ENCODE data around the gene CXCL11. TPM values are rescaled to one million over a fixed set of nuclear protein-coding genes. Genes with fewer than 3 reads are reported as not detected.
"Not testable (repeated sequence)": the region's sequence is repeated elsewhere in the genome, so short reads cannot be mapped to it uniquely, and the experiment has no call there.

The CXCL11 gene
- total RNA-seq, 1 donor from 2014 or later = not detected

- H3K9me3 Mint-ChIP-seq (ENCODE audit: unreplicated experiment) = no peaks in the 10 kb centered on the region
- DNase-seq = no peak
- no peak overlapping the region for H3K4me3 Mint-ChIP-seq (ENCODE audit: unreplicated experiment)
- H3K4me1 Mint-ChIP-seq (ENCODE audit: low read depth, unreplicated experiment) = no peaks in the 10 kb centered on the region
- no peak for TF ChIP-seq CTCF (IDR thresholded peaks at IDR 0.05; ENCODE audit: partially characterized antibody, unreplicated experiment)
- H3K27ac Mint-ChIP-seq (ENCODE audit: unreplicated experiment) = no peak overlapping the region
- no peaks in the 10 kb centered on the region for H3K36me3 Mint-ChIP-seq (ENCODE audit: unreplicated experiment)
- no peaks in the 10 kb centered on the region for H3K27me3 Mint-ChIP-seq (ENCODE audit: unreplicated experiment)
Observed at GRCh38 chr4:76001700-76002099, 34.2 kb downstream of the CXCL11 start.

GRCh38 chr4:76000279-76000678 is 35.6 kb downstream of the CXCL11 start:
- no peak overlapping the region for H3K4me3 Mint-ChIP-seq (ENCODE audit: unreplicated experiment)

GRCh38 chr4:75998525-75999147 is 37.2 kb downstream of the CXCL11 start:
- not testable (repeated sequence) for H3K4me1 Mint-ChIP-seq (ENCODE audit: low read depth, unreplicated experiment); H3K27me3 Mint-ChIP-seq (ENCODE audit: unreplicated experiment); H3K4me3 Mint-ChIP-seq (ENCODE audit: unreplicated experiment); H3K36me3 Mint-ChIP-seq (ENCODE audit: unreplicated experiment); H3K27ac Mint-ChIP-seq (ENCODE audit: unreplicated experiment); H3K9me3 Mint-ChIP-seq (ENCODE audit: unreplicated experiment); DNase-seq

More at GRCh38 chr4:76000279-76000678, 35.6 kb downstream of the CXCL11 start:
- Mint-ChIP-seq H3K27ac (ENCODE audit: unreplicated experiment) (no peak overlapping the region), H3K36me3 (ENCODE audit: unreplicated experiment) (no peaks in the 10 kb centered on the region), H3K27me3 (ENCODE audit: unreplicated experiment) (no peaks in the 10 kb centered on the region), H3K4me1 (ENCODE audit: low read depth, unreplicated experiment) (no peaks in the 10 kb centered on the region), H3K9me3 (ENCODE audit: unreplicated experiment) (no peaks in the 10 kb centered on the region)
- TF ChIP-seq CTCF (IDR thresholded peaks at IDR 0.05; ENCODE audit: partially characterized antibody, unreplicated experiment) = no peak
- no peak for DNase-seq

- DNase-seq = no peak
- H3K4me1 Mint-ChIP-seq (ENCODE audit: low read depth, unreplicated experiment) = no peaks in the 10 kb centered on the region
- TF ChIP-seq CTCF (IDR thresholded peaks at IDR 0.05; ENCODE audit: partially characterized antibody, unreplicated experiment) = no peak
Observed at GRCh38 chr4:75997946-75998345, 37.9 kb downstream of the CXCL11 start.

GRCh38 chr4:75997081-75997480 is 38.8 kb downstream of the CXCL11 start:
- Mint-ChIP-seq H3K36me3 (ENCODE audit: unreplicated experiment) (no peaks in the 10 kb centered on the region), H3K9me3 (ENCODE audit: unreplicated experiment) (no peaks in the 10 kb centered on the region), H3K27ac (ENCODE audit: unreplicated experiment) (no peak overlapping the region), H3K4me3 (ENCODE audit: unreplicated experiment) (no peak overlapping the region), H3K27me3 (ENCODE audit: unreplicated experiment) (peaks cover 2% of the 10 kb centered on the region), H3K4me1 (ENCODE audit: low read depth, unreplicated experiment) (no peaks in the 10 kb centered on the region)
- DNase-seq = no peak
- TF ChIP-seq CTCF (IDR thresholded peaks at IDR 0.05; ENCODE audit: partially characterized antibody, unreplicated experiment) = no peak

More at GRCh38 chr4:75997946-75998345, 37.9 kb downstream of the CXCL11 start:
- Mint-ChIP-seq H3K27ac (ENCODE audit: unreplicated experiment) (no peak overlapping the region), H3K9me3 (ENCODE audit: unreplicated experiment) (no peaks in the 10 kb centered on the region), H3K36me3 (ENCODE audit: unreplicated experiment) (no peaks in the 10 kb centered on the region), H3K4me3 (ENCODE audit: unreplicated experiment) (no peak overlapping the region), H3K27me3 (ENCODE audit: unreplicated experiment) (no peaks in the 10 kb centered on the region)

All from glutamatergic neuron (in vitro differentiated cells).